Endothelial cell of umbilical vein (primary cell): ENCODE measurements around the gene PRPF31. TPM values are rescaled to one million over a fixed set of nuclear protein-coding genes. Genes with fewer than 3 reads are reported as not detected.
A peak's percentile ranks its signal among the peaks of the same experiment; 100 is the strongest.

Experiments used
- Bru-seq: library from RNA; stranded (reverse); fragments of 400-500 nt; gene quantifications from one replicate; lab custom pipeline; 2021; lab: Mats Ljungman, UMichigan
- BruChase-seq, 2 experiments: library from RNA; stranded (reverse); fragments of 400-500 nt; gene quantifications; one replicate each; lab custom pipeline; 2021; lab: Mats Ljungman, UMichigan
- BruUV-seq: library from RNA; stranded (reverse); fragments of 400-500 nt; replicated peaks from 2 replicates; lab custom pipeline; 2021; lab: Mats Ljungman, UMichigan
- CTCF ChIA-PET: fragments of 300-600, 350-600 bp; sonication (Branson Sonifier 250); formaldehyde crosslinking; loops from one replicate; lab custom pipeline; 2021; ENCODE audit warnings: antibody characterized with exemption, inconsistent platforms; lab: Charles Lee
- POLR2A ChIA-PET: fragments of 300-600, 350-600 bp; sonication (Branson Sonifier 250); formaldehyde crosslinking; loops from one replicate; lab custom pipeline; 2021; ENCODE audit warnings: antibody characterized with exemption, inconsistent platforms; lab: Charles Lee
- DNase-seq: peaks from one replicate; pipeline ENCODE4 v3.0.0-alpha.2; 2011; ENCODE audit warnings: low read depth, low spot score
- FAIRE-seq: peaks from 2 replicates; lab custom pipeline; 2011; peaks lifted over from hg19 to GRCh38; lab: Jason Lieb, UNC
- H2AFZ ChIP-seq: 2 replicates; pipeline ENCODE4 v1.6.0; 2012; ENCODE audit warnings: low read depth, low read length, control low read depth, inconsistent platforms
- H3K27ac ChIP-seq: 2 replicates; pipeline ENCODE4 v1.5.1; 2011; ENCODE audit warnings: low read depth, mild to moderate bottlenecking, control low read depth, low read length, moderate library complexity; ENCODE audit not compliant: insufficient read depth
- H3K27me3 ChIP-seq, 2 experiments: 2 replicates each; pipeline versions ENCODE4 v1.6.0 to v1.6.1; 2011; ENCODE audit warnings: low read length in 2 of 2, mixed read lengths in 1 of 2; ENCODE audit not compliant: control insufficient read depth in 2 of 2, insufficient read depth in 2 of 2
- H3K36me3 ChIP-seq, 2 experiments: 2 replicates in 1 of 2; 3 replicates in 1 of 2; pipeline ENCODE4 v1.5.1; 2011; ENCODE audit warnings: low read length in 2 of 2, mild to moderate bottlenecking in 1 of 2, moderate library complexity in 1 of 2; ENCODE audit not compliant: control insufficient read depth in 2 of 2, insufficient read depth in 2 of 2; ENCODE audit errors: extremely low read depth in 1 of 2
- H3K4me1 ChIP-seq: 3 replicates; pipeline ENCODE4 v1.5.1; 2011; ENCODE audit warnings: mild to moderate bottlenecking, low read length; ENCODE audit not compliant: control insufficient read depth, insufficient read depth; ENCODE audit errors: extremely low read depth
- H3K4me2 ChIP-seq: 2 replicates; pipeline ENCODE4 v1.6.1; 2011; ENCODE audit warnings: low read length, control low read depth, mixed read lengths; ENCODE audit not compliant: insufficient read depth
- H3K4me3 ChIP-seq, 3 experiments: fragments of 200-600 bp in 1 of 3; sonication (generic), shearing (Covaris generic) in 1 of 3; replicated peaks in 1 of 3; 2 replicates each; pipeline ENCODE4 v1.5.1; 2011 to 2016; ENCODE audit warnings: control low read depth in 3 of 3, low read length in 3 of 3, mild to moderate bottlenecking in 2 of 3, inconsistent platforms in 1 of 3, low read depth in 1 of 3, moderate library complexity in 1 of 3; ENCODE audit not compliant: insufficient read depth in 1 of 3
- H3K79me2 ChIP-seq: 2 replicates; pipeline ENCODE4 v1.6.0; 2012; ENCODE audit warnings: low read length, inconsistent platforms; ENCODE audit not compliant: control insufficient read depth, insufficient read depth
- H3K9ac ChIP-seq: replicated peaks from 2 replicates; pipeline ENCODE3; 2011; ENCODE audit warnings: low read length, control low read depth; ENCODE audit not compliant: insufficient read depth; ENCODE audit errors: extremely low read depth
- H3K9me1 ChIP-seq: replicated peaks from 3 replicates; pipeline ENCODE4 v1.6.0; 2011; ENCODE audit warnings: mild to moderate bottlenecking, low read length; ENCODE audit not compliant: control insufficient read depth, insufficient read depth; ENCODE audit errors: extremely low read depth
- H3K9me3 ChIP-seq: replicated peaks from 2 replicates; pipeline ENCODE4 v1.5.1; 2012; ENCODE audit warnings: low read length, inconsistent platforms; ENCODE audit not compliant: control insufficient read depth, insufficient read depth
- H4K20me1 ChIP-seq: replicated peaks from 2 replicates; pipeline ENCODE3; 2011; ENCODE audit warnings: mild to moderate bottlenecking, low read length; ENCODE audit not compliant: control insufficient read depth, insufficient read depth; ENCODE audit errors: extremely low read depth
- FOS ChIP-seq: IDR thresholded peaks from 2 replicates; pipeline ENCODE4 v1.6.1; 2011; ENCODE audit warnings: mild to moderate bottlenecking, low read length, moderate library complexity, borderline replicate concordance; ENCODE audit not compliant: insufficient read depth
- JUN ChIP-seq: IDR thresholded peaks from 2 replicates; pipeline ENCODE4 v1.6.1; 2011; ENCODE audit warnings: borderline replicate concordance, low read depth; ENCODE audit not compliant: insufficient read length, insufficient read depth
- MYC ChIP-seq: IDR thresholded peaks from one replicate; pipeline ENCODE4 v1.6.1; 2011; ENCODE audit warnings: mild to moderate bottlenecking, low read depth, low read length
- POLR2A ChIP-seq: IDR thresholded peaks from 2 replicates; pipeline ENCODE4 v1.6.1; 2012; ENCODE audit warnings: low read depth, mild to moderate bottlenecking, control low read depth, low read length
- POLR2AphosphoS5 ChIP-seq: IDR thresholded peaks from 2 replicates; pipeline ENCODE4 v1.6.1; 2012; ENCODE audit warnings: low read depth, mild to moderate bottlenecking, control low read depth, low read length, moderate library complexity; ENCODE audit not compliant: insufficient read depth
- dilution Hi-C: fragments of 300-500 bp; cut with MboI; formaldehyde crosslinking; loops from one replicate; pipeline ENCODE4 v1.15.0; 2019; ENCODE audit warnings: low sequenced_read_pairs; ENCODE audit not compliant: extremely low pct_ligation_motif_present
- intact Hi-C: fragments of 100-400 bp; cut with micrococcal nuclease; formaldehyde crosslinking; loops from one replicate; pipeline ENCODE4 v1.10.0; 2022
- long read RNA-seq: library from polyadenylated mRNA; stranded (forward); transcript quantifications from one replicate; pipeline ENCODE4 v2.0.0, GENCODE V29; 2021
- polyA minus RNA-seq, 3 experiments: library from RNA; depleted of rRNA, polyadenylated mRNA; stranded (reverse); fragments of >200 nt; gene quantifications; 1 replicate in 1 of 3; 2 replicates in 2 of 3; pipeline ENCODE4 v1.2.3, GENCODE V29; 2011
- polyA plus RNA-seq, 4 experiments: library from polyadenylated mRNA; depleted of rRNA in 3 of 4; stranded (reverse) in 3 of 4; unstranded in 1 of 4; fragments of >200 nt; gene quantifications; 2 replicates each; pipeline versions ENCODE4 v1.2.1 to v1.2.3, GENCODE V29; 2011 to 2012; ENCODE audit warnings: missing spikeins in 1 of 4
- total RNA-seq: library from RNA; stranded (reverse); gene quantifications from 2 replicates; pipeline ENCODE4 v1.2.3, GENCODE V29; 2021

Gene PRPF31, protein sequence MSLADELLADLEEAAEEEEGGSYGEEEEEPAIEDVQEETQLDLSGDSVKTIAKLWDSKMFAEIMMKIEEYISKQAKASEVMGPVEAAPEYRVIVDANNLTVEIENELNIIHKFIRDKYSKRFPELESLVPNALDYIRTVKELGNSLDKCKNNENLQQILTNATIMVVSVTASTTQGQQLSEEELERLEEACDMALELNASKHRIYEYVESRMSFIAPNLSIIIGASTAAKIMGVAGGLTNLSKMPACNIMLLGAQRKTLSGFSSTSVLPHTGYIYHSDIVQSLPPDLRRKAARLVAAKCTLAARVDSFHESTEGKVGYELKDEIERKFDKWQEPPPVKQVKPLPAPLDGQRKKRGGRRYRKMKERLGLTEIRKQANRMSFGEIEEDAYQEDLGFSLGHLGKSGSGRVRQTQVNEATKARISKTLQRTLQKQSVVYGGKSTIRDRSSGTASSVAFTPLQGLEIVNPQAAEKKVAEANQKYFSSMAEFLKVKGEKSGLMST
- total RNA-seq (99.1 and 101 TPM in 2 replicates), polyA plus RNA-seq (70.8 and 76.2 TPM in 2 replicates), polyA minus RNA-seq (45.0 and 45.8 TPM in 2 replicates), Bru-seq, nascent RNA (percentile 55 among the genes with signal in this experiment), BruChase-seq, experiment 1, labeled RNA remaining after a 6-hour chase (percentile 78 among the genes with signal in this experiment), BruChase-seq, experiment 2, labeled RNA remaining after a 2-hour chase (percentile 62 among the genes with signal in this experiment)
- polyA plus RNA-seq (2011; cell fraction: cytosol; rRNA removed), result 73.3 and 76.7 TPM in 2 replicates
- polyA plus RNA-seq (2011; cell fraction: nucleus; rRNA removed), result 101 and 118 TPM in 2 replicates
- 101 and 126 TPM in 2 replicates for polyA plus RNA-seq (2012)
- polyA minus RNA-seq (2011; cell fraction: cytosol; rRNA and poly(A)+ RNA removed), result 20.9 TPM
- 23.8 and 24.5 TPM in 2 replicates for polyA minus RNA-seq (2011; cell fraction: nucleus; rRNA and poly(A)+ RNA removed)
- long read RNA-seq, transcript PRPF31-201 (14 exons, 2,126 nt), result major isoform, 321 of 428 reads
- long read RNA-seq, partial matches to known transcripts, result 43 of 428 reads
- long read RNA-seq, other reads (novel, unspliced or antisense), result 63 of 428 reads

DNA sequence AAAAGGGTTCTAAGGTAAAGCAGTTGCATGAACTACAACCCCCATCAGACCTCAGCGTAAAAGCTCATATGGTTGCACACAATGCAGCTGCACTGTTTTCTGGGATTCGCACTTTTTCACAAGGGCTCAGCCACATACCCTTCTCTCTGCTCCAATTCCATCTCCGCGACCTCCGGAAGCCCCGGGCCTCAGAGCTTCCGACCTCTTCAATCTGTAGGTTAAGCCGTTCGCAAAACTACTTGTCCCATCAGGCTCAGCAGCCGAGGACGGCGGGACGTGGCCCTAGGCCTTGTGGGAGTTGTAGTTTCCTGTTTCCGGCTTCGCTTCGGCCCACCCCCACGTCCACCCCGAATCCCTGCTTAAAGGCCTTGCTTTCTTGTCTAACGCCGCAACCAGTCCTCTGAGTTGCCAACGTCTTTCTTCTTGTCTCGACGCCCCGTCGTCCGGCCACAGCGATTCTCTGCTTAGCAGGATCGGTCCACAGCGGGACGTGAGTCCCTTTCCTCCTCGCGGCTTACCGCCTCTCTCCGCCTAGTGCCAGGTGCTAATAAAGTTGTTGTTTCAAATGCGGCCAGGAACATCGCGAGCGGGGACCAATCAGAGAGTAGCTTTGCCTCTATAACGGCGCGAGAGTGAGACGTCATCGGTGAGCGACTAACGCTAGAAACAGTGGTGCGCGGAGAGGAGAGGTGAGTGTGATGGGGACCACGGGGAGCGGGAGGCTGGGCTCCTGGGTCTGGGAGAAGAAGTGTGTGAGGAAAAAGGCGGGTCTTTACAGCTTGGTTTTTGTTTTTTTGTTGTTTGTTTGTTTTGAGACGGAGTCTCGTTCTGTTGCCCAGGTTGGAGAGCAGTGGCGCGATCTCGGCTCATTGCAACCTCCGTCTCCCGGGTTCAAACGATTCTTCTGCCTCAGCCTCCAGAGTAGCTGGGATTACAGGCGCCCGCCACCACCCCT, at the start of gene PRPF31, which contains the start of gene TFPT:
Gene PRPF31 (plus strand): TSS at position 646 of the 955 bp plus-strand sequence. CDS start 2,525 bp downstream, outside the sequence.
Gene TFPT (minus strand): TSS at position 549 of the 955 bp plus-strand sequence. CDS start 388 bp downstream, at position 161.
- peak within 1 kb of the TSS; percentile 70 for H2AFZ ChIP-seq
- no peaks in the 10 kb centered on the region for H3K9me3 ChIP-seq
- DNase-seq (peak; percentile 98), FAIRE-seq (peak; percentile 97)
- peaks cover 17% of the 10 kb centered on the region for H3K79me2 ChIP-seq
- H3K27me3 ChIP-seq, result no peaks in the 10 kb centered on the region
- no peaks in the 10 kb centered on the region for H3K9me1 ChIP-seq
- peak within 1 kb of the TSS; percentile 84 for H3K4me2 ChIP-seq
- peak within 1 kb of the TSS; percentile 82 for H3K9ac ChIP-seq
- dilution Hi-C loops (no loop called here), intact Hi-C loops (loop anchor here (1.0 to 5.0 kb wide), 4 partner anchors 13 to 133 kb away; partner anchors contain the start of genes CNOT3, LENG1 and NDUFA3)
- POLR2A ChIA-PET, result interaction anchor here (0.7 to 2.1 kb wide), 4 partner anchors 8 to 86 kb away, joined by 3 to 13 read pairs (median 4); partner anchors contain the start of genes CNOT3 and MBOAT7
- peaks cover 7% of the 10 kb centered on the region for H3K4me1 ChIP-seq
- peaks cover 7 to 13% of the 10 kb centered on the region in 2 experiments for H3K36me3 ChIP-seq
- H3K4me3 ChIP-seq, result peak within 1 kb of the TSS; percentile 51 to 81 (median 68)
- peak within 1 kb of the TSS; percentile 73 for H3K27ac ChIP-seq
- no peaks in the 10 kb centered on the region for H4K20me1 ChIP-seq
- TSS peak; percentile 61 for BruUV-seq
- CTCF ChIA-PET, result interaction anchor here (0.7 to 1.7 kb wide), 6 partner anchors 8 to 307 kb away, joined by 3 to 5 read pairs (median 4); partner anchors contain the start of gene CNOT3
- TF ChIP-seq JUN, result no peak
- TF ChIP-seq MYC, result peak; percentile 39
- peak; percentile 71 for TF ChIP-seq POLR2A
- no peak for TF ChIP-seq FOS
- TF ChIP-seq POLR2AphosphoS5, result peak; percentile 64
